Adrenal gland (tissue), 5 donors: ENCODE data around the gene PARD3B.

Experiments used
- CTCF ChIP-seq, 6 experiments: fragments of 450-650 bp in 4 of 6; fragments of 200-600 bp in 2 of 6; sonication (generic) in 1 of 6; IDR thresholded peaks; 1 replicate in 5 of 6; 2 replicates in 1 of 6; pipeline versions ENCODE4 v1.5.1 to v1.8.0; 2016 to 2021; ENCODE audit warnings: antibody characterized with exemption in 6 of 6, mild to moderate bottlenecking in 2 of 6, moderate library complexity in 1 of 6
- POLR2A ChIP-seq, 2 donors: fragments of 450-650 bp; IDR thresholded peaks; one replicate each; pipeline ENCODE4 v1.6.1; 2017; ENCODE audit warnings: antibody characterized with exemption in 2 of 2, mild to moderate bottlenecking in 2 of 2, moderate library complexity in 1 of 2
- donor health status: DM: no; HTN: no; CAD: no.

DNA sequence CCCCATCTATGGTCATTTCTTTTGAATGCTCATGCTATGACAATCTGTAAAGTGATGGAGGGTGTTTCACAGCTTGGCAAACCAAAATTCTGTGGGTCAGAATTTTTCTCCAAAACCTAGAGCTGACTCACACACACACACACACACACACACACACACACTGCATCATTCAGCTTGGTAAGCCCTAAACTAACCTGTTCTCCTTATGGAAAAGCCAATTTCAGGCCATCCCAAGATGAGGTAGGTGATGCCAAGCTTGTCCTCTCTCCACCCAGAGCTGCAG is 1092.0 kb downstream of the PARD3B start:
- no peak for TF ChIP-seq CTCF (IDR thresholded peaks at IDR 0.05)
- no peak for TF ChIP-seq POLR2A (IDR thresholded peaks at IDR 0.05)
